Stimulated activated CD4-positive, alpha-beta T cell treated with anti-CD3 and anti-CD28 coated beads, Interleukin-15, amount 100 ng/mL, for 24 hours (primary cell): ENCODE measurements around the gene CCSER2.
"Not testable (repeated sequence)": the region's sequence is repeated elsewhere in the genome, so short reads cannot be mapped to it uniquely, and the experiment has no call there.

Experiments used
- DNase-seq: peaks from one replicate; pipeline ENCODE4 v3.0.0-alpha.2; 2020

Gene CCSER2

GRCh38 chr10:84328418-84329195, at the start of gene CCSER2:
Gene CCSER2, plus strand, starts transcription at chr10:84328589. Its CDS starts 42,464 bp downstream, at chr10:84371053.
- DNase-seq, result peak; percentile 98

DNA sequence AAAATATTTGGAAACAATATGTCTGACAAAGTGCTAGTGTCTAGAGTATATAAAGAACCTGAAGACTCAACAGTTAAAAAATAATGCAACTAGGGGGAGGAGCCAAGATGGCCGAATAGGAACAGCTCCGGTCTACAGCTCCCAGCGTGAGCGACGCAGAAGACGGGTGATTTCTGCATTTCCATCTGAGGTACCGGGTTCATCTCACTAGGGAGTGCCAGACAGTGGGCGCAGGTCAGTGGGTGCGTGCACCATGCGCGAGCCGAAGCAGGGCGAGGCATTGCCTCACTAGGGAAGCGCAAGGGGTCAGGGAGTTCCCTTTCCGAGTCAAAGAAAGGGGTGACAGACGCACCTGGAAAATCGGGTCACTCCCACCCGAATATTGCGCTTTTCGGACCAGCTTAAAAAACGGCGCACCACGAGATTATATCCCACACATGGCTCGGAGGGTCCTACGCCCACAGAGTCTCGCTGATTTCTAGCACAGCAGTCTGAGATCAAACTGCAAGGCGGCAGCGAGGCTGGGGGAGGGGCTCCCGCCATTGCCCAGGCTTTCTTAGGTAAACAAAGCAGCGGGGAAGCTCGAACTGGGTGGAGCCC, 48.4 kb upstream of the CCSER2 start:
- not testable (repeated sequence) for DNase-seq

DNA sequence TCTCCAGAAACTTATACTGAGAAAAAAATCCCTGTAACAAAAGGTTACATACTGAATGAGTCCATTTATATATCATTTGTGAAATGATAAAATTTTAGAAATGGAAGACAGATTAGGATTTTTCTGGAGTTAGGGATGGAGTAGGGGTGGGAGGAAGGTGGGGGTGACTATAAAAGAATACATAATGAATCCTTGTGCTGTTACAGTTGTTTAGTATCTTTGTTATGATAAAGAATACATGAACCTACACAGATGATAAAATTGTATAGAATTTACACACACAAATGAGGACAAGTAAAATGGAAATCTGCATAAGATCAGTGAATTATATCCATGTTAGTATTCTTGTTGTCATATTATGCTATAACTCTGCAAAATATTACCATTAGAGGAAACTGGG, 41.7 kb upstream of the CCSER2 start:
- DNase-seq, result no peak

DNA sequence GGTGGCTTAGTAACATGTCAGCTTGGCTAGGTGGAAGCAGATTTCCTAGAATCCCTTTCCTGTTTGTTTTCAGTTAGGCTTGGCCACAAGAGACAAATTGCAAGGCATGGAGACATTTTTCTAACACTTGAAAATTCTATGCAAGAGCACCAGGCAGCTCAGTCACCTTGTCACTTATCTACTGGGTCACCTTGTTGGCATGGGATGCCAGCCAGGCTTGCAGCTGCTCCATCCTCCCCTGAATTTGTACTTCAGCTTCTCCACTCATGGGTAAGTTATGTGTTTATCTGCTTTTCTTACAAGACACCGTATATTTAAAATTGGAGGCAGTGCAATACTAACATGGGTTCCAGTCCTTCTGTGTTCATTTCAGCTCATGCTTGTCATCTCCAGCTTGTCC, 40.2 kb upstream of the CCSER2 start:
- no peak for DNase-seq

- no peak for DNase-seq
Measured at GRCh38 chr10:84289521-84290200, 38.7 kb upstream of the CCSER2 start.

- DNase-seq, result no peak
Measured at GRCh38 chr10:84290235-84290634, 38.2 kb upstream of the CCSER2 start.

- DNase-seq, result no peak
Measured at GRCh38 chr10:84291384-84291783, 37.0 kb upstream of the CCSER2 start.

DNA sequence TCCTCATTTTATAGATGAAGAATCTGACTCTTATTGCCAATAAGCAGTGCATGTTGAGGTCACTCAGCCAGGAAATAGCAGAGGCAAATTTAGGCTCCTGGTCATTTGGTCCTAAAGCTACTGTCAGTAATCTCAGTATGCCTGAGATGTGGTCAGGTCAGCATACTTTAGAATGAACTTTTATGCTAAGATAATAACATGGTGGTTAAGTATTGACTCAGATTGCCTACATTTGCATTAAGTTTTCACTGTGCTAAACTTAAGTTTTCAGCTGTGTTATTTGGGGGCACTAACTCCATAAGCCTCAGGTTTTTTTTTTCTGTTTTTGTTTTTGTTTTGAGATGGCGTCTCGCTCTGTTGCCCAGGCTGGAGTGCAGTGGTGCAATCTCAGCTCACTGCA, 35.9 kb upstream of the CCSER2 start:
- DNase-seq, result no peak

DNA sequence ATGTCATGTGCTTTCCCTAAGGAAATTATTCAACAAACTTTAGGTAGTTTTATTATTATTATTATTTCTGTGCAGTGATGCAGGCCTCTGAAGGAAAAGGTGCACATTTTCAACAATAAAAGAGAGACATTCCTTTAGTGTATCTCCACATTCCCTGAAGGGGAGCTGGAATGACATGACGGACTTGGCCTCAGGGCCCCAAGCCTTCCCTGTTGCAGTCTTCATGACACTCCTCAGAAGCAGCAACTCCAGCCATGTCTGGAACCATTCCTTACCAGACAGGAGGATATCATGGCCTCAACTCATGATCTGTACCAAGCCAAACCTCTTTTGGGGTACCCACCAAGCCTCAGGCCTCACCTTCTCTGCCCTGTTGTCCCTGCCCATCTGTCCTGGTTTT, 35.2 kb upstream of the CCSER2 start:
- no peak for DNase-seq

DNA sequence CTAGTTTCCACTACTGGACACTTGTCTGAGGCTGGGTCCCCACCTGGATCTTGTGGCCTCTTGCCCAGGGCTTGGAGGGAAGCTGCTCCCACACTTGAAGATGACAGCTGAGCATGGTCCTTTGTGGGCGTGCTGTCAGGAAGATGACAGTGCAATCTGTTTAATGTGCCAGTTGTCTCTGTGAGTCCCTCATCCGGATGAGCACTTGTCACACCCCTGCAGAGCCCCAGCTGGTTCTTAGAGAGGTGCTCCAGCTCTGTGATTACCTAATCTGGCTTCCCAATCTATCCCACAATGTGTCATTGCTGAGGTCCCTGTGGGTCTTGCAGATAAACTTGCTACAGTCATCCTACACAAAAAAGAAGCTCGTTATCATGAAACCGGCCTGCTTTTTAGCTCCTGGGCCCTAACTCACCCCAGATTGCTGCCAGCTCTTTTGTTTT, 34.8 kb upstream of the CCSER2 start:
- DNase-seq, result peak; percentile 52

DNA sequence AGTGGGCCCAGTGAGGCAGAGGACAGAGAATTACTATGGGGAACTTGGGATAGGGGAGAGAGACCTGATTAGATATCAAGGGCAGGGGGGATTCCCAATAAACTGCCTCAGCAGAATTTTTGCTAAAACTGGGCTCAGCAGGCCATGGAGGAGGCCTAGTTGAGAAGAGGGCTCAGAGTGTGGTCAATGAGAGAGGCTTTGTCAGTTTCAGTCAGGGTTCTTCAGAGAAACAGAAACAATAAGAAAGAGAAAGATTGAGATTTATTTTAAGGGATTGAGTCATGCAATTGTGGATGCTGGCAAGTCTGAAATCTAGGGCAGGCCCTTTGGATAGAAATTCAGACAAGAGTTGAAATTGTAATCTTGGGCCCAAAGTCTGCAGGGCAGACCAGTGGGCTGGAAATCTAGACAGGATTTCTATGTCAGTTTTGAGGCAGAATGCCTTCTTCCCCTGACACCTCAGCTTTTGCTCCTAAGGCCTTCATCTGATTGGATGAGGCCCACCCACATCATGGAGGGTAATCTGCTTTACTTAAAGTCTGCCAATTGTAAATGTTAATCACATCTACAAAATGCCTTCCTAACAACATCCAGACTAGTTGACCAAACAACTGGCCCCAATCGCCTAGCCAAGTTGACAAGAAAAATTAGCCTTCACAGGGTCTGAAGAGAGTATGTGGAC, 33.5 kb upstream of the CCSER2 start:
- no peak for DNase-seq

GRCh38 chr10:84296091-84296981, 32.1 kb upstream of the CCSER2 start:
- DNase-seq, result no peak

DNA sequence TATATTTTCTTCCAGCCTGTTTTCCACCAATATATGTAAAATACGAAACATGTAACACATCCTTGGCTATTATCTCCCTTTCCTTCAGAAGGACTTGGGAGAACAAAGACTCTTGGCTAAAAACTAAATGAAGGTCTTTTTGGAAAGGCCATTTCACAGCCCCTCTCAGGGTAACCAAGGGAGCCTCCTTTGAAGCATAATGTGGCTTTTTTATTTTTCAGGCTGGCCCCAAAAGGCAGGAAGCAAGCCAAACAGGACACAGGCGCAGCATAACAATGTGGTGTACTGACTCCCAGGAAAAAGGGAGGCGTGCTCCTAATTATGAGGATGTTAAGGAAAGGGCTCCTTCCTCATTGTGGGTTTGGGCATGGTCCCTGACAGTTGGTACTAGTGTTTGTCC, 30.3 kb upstream of the CCSER2 start:
- no peak for DNase-seq

- DNase-seq, result no peak
Measured at GRCh38 chr10:84302223-84302622, 26.2 kb upstream of the CCSER2 start.

GRCh38 chr10:84306751-84307384, 21.5 kb upstream of the CCSER2 start:
- no peak for DNase-seq

DNA sequence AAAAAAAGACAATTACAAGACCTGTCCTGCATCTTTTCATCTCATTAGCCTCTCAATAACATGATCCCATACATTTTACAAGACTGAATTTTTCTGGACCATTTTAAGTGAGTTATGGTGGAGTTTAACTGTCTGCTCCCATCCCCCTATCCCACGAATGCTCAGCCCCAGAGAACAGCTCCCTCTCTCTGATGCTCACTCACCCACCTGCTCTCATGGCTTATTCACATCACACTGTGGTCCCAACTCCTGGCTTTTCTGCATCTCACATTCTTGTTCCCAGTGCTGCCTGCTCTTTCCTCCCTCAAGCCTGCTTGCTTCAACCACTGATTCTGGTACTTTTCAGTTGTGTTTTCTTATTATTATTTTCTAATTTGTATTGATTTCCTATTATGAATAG, 20.4 kb upstream of the CCSER2 start:
- DNase-seq, result no peak

GRCh38 chr10:84308481-84309304, 19.7 kb upstream of the CCSER2 start:
- DNase-seq, result peak; percentile 75

DNA sequence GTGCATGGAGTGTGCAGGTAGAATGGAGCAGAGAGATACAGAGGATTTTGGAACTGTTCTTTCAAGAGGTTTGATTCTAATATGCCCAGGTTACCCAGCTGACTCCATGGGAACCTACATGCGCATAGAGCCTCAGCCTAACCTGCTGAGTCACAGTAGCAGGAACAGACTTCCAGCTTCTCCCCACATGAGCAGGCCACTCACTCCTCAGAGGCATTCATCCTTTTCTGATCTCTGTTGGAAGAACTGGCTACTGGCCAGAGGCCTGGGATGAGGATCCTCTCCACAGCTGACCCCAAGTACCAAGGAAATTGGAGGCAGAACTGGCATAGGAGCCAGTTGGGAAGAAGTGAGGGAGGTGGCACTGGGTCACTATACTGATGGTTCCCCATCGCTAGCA, 17.9 kb upstream of the CCSER2 start:
- no peak for DNase-seq

DNA sequence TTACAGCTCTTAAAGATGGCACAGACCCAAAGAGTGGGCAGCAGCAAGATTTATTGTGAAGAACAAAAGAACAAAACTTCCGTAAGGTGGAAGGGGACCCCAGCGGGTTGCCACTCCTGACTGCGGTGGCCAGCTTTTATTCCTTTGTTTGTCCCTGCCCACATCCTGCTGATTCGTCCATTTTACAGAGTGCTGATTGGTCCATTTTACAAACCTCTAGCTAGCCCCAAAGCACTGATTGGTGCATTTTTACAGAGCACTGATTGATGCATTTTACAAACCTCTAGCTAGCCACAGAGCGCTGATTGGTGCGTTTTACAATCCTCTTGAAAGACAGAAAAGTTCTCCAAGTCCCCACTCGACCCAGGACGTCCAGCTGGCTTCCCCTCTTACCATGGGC, 16.8 kb upstream of the CCSER2 start:
- no peak for DNase-seq

- no peak for DNase-seq
Measured at GRCh38 chr10:84312816-84313215, 15.6 kb upstream of the CCSER2 start.

DNA sequence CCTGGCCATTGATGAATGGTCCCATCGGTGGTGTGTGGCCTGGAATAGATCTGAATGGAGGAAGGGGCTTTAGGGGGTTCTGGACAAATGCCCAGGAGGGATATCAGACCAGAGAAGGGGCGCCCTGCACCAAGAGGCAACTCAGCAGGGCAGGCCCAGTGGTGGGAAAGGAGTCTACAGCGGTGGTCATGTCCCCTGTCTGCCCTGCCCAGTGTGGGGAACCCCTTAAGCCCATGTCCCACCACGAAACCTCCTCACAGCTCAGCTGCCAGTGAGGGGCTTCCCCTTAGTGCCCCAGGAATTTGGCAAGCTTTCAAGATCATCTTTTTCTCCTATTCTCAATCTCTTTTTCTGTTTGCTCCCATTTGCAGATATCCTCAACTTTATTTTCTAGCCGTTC, 14.1 kb upstream of the CCSER2 start:
- DNase-seq, result no peak
